HG02798 (cell line): ENCODE measurements around the gene ANKRD44.

Experiments
- ATAC-seq: cut with Tn5 transposase; IDR thresholded peaks from one replicate; pipeline ENCODE4 v1.9.1; 2021; ENCODE audit warnings: mild to moderate bottlenecking; ENCODE audit not compliant: unreplicated experiment, poor library complexity

The ANKRD44 gene

GRCh38 chr2:197265924-197266323, 44.7 kb downstream of the ANKRD44 start:
- ATAC-seq, result no peak

DNA sequence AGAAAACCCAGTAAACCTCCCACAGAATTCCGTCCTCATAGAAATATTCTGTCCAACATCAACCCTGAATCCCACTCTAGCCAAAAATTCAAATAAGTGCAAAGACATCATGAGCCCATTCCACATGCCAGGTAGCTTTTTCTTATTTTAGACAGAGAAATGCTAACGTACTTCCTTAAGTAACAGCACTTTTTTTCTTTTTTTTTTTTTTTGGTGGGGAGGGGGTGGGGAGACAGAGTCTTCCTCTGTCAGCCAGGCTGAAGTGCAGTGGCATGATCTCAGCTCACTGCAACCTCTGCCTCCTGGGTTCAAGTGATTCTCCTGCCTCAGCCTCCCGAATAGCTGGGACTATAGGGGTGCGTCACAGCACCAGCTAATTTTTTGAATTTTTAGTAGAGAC, 45.5 kb downstream of the ANKRD44 start:
- ATAC-seq, result no peak

DNA sequence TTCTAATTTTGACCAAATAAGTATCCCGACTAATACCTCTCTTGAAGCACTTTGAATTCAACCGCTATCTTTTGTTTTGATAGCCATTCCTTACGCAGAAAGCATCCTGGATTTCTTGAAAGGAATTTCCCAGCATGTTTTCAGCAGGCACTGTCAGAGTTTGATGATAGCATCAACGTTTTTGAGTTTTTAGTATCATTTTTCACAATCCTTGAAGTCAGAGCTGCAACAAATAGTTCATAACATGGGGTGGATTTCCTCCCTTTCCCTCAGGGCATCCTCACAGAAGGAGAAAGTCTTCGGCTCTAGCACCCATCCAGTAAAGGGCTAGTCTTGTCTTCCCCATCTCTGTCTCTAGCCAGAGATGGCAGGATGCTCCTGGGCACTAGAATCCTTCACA, 46.2 kb downstream of the ANKRD44 start:
- ATAC-seq, result no peak

- ATAC-seq, result no peak
Measured at GRCh38 chr2:197263077-197263476, 47.5 kb downstream of the ANKRD44 start.

DNA sequence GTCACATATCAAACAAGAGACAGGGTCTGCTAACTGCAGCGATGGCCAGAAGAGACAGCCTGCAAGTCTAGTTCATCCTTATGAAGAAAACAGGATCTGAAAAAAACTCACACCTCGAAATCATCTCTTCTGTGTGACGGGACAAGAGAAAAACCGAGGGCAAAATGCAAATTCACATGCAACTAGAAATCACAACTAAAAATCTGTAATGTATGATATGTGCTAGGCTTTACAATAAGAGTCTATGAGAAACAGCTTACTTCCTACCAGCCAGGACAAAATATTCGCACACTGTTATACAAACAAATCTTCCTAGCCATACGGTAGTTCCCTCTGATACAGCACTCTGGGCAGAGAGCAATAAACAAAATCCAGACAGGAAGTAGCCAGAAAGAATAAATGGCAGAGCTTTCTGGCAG, 48.8 kb downstream of the ANKRD44 start:
- ATAC-seq, result peak; percentile 69

- no peak for ATAC-seq
Measured at GRCh38 chr2:197259470-197259999, 51.0 kb downstream of the ANKRD44 start.

DNA sequence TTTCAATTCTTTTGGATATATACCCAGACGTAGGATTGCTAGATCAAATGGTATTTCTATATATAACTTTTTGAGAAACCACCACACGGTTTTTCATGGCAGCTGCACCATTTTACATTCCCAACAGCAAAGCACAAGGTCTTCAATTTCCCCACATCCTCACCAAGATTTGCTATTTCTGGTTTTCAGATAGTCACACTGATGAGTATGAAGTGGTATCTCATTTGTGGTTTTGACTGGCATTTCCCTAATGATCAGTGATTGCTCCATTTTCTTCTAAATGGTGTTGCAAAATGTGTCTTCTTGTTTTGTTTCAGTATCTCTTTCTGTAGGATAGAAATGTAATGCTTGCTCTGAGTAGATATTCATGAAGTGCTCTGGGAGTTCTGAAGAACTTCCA, 52.0 kb downstream of the ANKRD44 start:
- no peak for ATAC-seq

DNA sequence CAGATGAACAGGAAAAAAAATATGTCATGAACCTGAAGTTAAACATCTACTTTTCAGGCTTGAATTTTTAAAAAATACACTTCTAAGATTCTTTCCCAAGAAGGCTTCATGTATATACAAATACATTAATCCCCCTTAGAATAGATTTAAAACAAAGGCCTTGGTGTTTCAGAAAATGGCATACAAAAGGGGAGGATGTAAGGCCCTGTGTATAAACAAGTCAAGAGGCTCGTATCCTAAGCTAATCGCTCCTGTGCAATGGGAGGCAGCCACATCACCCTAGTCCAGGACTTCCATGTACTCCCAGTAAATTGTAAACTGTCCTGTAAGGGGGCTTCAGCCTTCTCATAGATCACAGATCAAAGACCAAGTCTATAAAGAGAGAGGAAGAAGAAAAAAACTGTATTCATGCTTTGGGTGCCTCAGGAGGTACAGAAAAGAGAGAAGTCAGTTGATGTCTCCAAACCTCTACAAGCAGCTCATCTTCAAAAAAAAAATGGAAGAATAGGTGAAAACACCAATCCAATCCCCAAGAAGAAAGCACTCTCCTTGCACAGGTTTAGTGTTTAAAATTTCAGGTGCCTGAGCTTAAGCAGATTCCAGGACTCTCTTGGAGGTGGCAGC, 53.9 kb downstream of the ANKRD44 start:
- ATAC-seq, result no peak

DNA sequence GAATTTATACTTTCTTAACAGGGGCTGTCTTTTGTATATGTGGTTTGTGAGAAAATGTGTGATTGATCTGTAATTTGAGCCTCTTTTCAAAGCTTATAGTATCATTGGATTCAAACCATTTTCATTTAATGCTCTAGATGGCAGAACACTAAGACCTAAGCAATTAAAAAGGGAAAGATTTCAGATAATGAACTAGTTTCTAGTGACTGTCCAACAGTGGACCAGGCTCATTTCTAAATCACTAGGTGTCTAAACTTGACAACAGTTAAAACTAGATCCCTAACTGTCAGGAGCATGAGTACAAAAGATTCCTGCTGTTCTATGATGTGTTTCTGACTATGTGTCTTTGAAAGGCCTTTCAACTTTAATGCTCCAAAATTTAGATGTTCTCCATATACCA, 54.6 kb downstream of the ANKRD44 start:
- no peak for ATAC-seq

GRCh38 chr2:197255543-197255942, 55.0 kb downstream of the ANKRD44 start:
- ATAC-seq, result peak; percentile 96

DNA sequence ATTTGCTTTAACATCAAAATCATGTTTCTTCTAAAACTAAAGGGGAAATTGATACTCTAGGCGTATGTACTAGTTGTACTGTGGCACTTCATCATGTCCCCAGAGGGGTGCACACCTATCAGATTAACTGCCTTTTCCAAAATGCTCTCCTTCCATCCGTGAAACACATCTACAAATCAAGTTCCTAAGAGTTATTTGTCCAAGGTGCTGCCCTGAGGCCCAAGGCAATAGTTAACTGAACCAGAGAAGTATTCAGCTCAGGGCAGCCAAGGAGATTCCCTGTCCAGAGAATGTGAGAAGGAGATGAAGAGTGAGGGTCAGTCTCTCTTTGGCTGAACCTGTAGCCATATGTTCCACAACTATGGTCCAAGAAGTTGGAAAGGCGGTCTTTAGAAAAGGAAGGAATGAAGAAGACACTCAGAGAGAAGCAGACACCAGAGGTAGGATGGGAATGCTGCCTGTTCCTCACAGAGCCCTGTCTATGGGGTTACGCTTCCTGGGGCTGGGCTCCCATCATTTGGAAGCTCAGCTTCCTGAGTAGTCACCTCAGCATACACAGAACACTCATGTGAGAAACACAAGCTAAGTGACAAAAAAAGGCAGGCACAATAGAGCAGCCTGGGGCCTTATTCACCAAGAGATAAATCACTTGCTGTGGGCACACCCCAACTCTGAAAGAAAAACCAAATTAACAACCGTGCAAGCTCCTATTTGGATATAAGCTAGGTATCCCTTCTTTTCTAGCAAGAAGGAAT, 55.6 kb downstream of the ANKRD44 start:
- ATAC-seq, result peak; percentile 28

- ATAC-seq, result no peak
Measured at GRCh38 chr2:197251576-197251975, 59.0 kb downstream of the ANKRD44 start.

DNA sequence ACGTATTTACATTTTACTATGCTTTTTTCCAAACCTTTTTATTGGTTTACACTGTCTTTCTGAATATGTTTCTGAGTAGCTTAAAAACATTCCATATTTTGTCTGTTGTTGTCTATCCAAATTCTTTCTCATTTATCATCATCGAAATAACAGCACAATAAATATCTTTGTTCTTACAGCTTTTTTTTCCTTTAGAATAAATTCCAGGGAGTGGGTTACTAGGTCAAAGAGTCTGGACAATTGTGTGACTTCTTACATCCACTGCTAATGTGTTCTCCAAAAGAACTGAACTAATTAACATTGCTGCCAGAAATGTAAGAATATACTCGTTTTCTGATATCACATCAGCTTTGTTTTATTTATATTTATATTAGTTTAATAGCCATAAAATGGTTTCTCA, 59.4 kb downstream of the ANKRD44 start:
- no peak for ATAC-seq

- ATAC-seq, result no peak
Measured at GRCh38 chr2:197250084-197250397, 60.5 kb downstream of the ANKRD44 start.

GRCh38 chr2:197249381-197250083, 61.0 kb downstream of the ANKRD44 start:
- no peak for ATAC-seq

DNA sequence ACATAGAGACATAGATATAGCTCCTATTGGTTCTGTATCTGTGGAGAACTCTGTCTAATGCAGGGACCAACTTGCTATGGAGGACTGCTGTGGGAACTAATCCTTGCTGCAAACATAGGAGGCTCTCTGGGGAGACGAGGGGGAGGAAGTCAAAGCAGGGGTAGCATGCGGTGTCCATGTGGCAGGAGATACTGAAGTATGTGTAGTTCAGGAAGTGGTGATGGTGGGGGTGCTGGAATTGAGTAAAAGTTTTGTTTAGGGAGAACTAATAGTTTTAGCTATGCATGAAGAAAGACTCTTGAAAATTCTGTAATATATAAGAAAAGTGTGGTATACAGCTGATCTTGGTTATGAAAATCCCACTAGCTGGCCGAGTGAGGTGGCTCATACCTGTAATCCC, 62.0 kb downstream of the ANKRD44 start:
- ATAC-seq, result no peak

- ATAC-seq, result no peak
Measured at GRCh38 chr2:197248001-197248401, 62.6 kb downstream of the ANKRD44 start.

DNA sequence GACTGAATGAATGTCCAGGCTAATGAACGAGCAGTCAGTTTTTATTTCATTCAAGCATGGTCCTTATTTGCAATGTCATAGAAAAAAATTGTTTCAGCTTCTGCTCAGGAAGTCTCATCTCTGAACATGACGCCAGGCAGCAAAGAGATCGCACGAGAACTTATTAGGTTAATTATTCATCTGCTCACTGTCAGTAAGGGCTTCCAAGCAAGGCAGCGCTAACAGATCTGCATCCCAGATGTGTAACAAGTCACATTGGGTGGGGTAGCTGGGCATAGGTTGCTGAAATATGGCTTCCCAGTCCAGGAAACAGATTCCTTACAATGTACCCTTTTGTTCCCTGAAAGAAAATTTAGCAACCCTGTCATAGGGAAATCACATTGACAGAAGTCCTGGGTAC, 63.5 kb downstream of the ANKRD44 start:
- no peak for ATAC-seq

GRCh38 chr2:197245829-197246804, 64.5 kb downstream of the ANKRD44 start:
- ATAC-seq, result no peak

DNA sequence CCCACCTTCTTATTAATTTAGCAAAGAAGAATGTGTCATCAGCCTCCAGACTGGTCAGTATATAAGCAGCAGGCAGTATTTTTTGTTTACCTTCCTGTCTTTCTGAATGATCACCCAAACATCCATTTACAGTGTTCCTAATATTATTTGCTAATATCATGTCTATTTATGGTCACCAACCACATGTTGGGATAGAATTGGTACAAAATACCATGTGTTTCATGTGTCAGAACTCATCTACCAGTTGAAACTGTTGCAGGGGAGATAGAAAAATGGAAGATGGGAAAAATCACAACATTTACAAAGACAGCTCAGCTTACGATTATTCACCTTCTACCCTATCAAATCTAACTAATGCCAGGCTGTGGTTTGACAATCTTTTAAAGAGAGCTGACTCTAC, 66.2 kb downstream of the ANKRD44 start:
- no peak for ATAC-seq
